Lower leg skin (tissue), 4 donors: ENCODE data around the gene OTOP3. TPM values are rescaled to one million over a fixed set of nuclear protein-coding genes. Genes with fewer than 3 reads are reported as not detected.
A peak's percentile ranks its signal among the peaks of the same experiment; 100 is the strongest.
"Not testable (repeated sequence)": the region's sequence is repeated elsewhere in the genome, so short reads cannot be mapped to it uniquely, and the experiment has no call there.

Experiments used
- DNase-seq, 2 donors: peaks; one replicate each; pipeline ENCODE4 v3.0.0-alpha.2; 2019; ENCODE audit warnings: low spot score in 2 of 2
- H3K4me3 ChIP-seq: fragments of 200-600 bp; sonication (generic); 2 replicates; pipeline ENCODE4 v1.5.1; 2017; ENCODE audit warnings: mild to moderate bottlenecking, low read depth; ENCODE audit not compliant: poor library complexity, severe bottlenecking
- POLR2A ChIP-seq, 2 donors: fragments of 450-650 bp; IDR thresholded peaks; one replicate each; pipeline ENCODE4 v1.6.1; 2016 to 2017; ENCODE audit warnings: antibody characterized with exemption in 2 of 2, mild to moderate bottlenecking in 1 of 2, moderate library complexity in 1 of 2
- WGBS, 2 donors: methylation state at CpG; one replicate each; pipeline ENCODE4 v1.1.5; 2018; 5-methylcytosine and 5-hydroxymethylcytosine counted together
- intact Hi-C: fragments of 100-400 bp; cut with DNase I; formaldehyde crosslinking; loops from one replicate; pipeline ENCODE4 v1.15.0; 2023; ENCODE audit warnings: low total_unique reads
- total RNA-seq, 4 donors: library from RNA; depleted of rRNA; stranded (reverse); fragments of >200 nt; gene quantifications; one replicate each; pipeline ENCODE4 v1.1.0, GENCODE V29; 2016
- TF ChIP-seq, protein P1 (sequence below), 3 donors: fragments of 450-650 bp; IDR thresholded peaks; one replicate each; pipeline ENCODE4 v1.5.1; 2016; ENCODE audit warnings: antibody characterized with exemption in 3 of 3, mild to moderate bottlenecking in 3 of 3, moderate library complexity in 2 of 3

The OTOP3 gene
- total RNA-seq, 4 donors from 2014 or later, result 0.64 to 2.3 (median 1.1) TPM; not detected in 1

DNA sequence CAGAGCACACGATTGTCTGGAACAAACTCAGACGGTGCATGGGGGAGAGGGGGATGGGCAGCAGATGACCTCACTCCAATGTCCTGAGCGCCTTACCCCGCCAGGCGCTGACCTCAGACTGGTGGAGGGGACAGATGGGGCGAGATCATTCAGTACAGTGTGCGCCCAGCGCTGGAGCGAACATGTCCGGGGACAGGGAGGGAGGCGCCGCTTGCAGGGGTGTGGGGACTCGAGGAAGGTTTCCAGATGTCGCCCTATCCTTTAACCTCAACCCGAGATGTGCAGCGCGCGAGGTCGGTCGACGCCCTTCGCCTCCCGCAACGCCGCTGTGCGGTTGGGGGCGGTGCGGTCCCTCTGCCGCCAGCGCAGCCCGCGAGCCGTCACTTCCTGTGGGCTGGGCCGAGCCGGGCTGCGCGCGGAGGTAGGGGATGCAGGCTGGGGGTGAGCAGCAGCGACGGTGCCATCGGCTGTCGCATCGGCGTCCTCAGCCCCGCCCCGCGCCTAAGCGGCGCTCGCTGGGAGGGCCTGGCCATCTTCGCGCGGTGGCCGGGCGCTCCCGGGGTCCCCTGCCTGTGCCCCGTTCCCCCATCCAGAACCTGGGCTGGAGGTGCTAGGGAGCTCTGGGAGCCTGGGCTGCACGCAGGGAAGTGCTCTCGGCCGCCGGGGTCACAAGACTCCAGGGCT, 46.4 kb downstream of the OTOP3 start:
- 1% methylated on average over 37 to 54 of the region's 61 CpGs for WGBS, 2 donors
- H3K4me3 ChIP-seq, result peak overlapping the region; percentile 36
- no peak for TF ChIP-seq POLR2A (IDR thresholded peaks at IDR 0.05)
- TF ChIP-seq, protein P1, sequence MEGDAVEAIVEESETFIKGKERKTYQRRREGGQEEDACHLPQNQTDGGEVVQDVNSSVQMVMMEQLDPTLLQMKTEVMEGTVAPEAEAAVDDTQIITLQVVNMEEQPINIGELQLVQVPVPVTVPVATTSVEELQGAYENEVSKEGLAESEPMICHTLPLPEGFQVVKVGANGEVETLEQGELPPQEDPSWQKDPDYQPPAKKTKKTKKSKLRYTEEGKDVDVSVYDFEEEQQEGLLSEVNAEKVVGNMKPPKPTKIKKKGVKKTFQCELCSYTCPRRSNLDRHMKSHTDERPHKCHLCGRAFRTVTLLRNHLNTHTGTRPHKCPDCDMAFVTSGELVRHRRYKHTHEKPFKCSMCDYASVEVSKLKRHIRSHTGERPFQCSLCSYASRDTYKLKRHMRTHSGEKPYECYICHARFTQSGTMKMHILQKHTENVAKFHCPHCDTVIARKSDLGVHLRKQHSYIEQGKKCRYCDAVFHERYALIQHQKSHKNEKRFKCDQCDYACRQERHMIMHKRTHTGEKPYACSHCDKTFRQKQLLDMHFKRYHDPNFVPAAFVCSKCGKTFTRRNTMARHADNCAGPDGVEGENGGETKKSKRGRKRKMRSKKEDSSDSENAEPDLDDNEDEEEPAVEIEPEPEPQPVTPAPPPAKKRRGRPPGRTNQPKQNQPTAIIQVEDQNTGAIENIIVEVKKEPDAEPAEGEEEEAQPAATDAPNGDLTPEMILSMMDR (IDR thresholded peaks at IDR 0.05), result peak in 1 of 3 donors; percentile 37
- intact Hi-C loops, result no loop called here
- DNase-seq, result peak in 1 of 2 donors; percentile 94

DNA sequence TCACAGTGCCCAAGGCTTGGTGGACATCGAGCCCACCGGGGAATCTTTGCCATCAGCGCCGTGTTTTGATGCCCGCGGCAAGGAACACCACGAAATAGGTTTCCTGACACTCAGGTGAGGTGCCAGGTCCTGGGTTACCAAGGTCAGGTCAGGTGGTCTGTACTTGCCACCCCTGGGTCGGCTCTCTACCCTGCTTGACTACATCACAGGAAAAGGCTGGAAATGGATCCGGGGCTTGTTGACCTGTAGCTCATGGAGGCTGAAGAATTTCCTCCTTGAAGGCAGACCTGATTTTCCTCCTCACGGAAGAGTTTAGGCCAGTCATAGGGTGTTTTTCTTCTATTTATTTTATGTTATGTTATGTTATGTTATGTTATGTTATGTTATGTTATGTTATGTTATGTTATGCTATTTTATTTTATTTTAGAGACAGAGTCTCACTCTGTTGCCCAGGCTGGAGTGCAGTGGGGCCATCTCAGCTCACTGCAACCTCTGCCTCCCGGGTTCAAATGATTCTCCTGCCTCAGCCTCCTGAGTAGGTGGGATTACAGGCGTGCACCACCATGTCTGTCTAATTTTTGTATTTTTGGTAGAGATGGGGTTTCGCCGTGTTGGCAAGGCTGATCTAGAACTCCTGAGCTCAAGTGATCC, 47.1 kb downstream of the OTOP3 start:
- intact Hi-C loops, DNase-seq: not testable (repeated sequence)
- peak overlapping the region; percentile 36 for H3K4me3 ChIP-seq
- 29 to 41% methylated on average over 10 to 14 of the region's 14 CpGs for WGBS, 2 donors

GRCh38 chr17:74986206-74986576, 50.5 kb downstream of the OTOP3 start:
- no peak for TF ChIP-seq POLR2A (IDR thresholded peaks at IDR 0.05)
- TF ChIP-seq, protein P1 (IDR thresholded peaks at IDR 0.05), result no peak
- no peak for DNase-seq

GRCh38 chr17:74987418-74987908, 51.8 kb downstream of the OTOP3 start, which contains the start of gene CDR2L:
TSS of gene CDR2L (plus strand) at chr17:74987632. CDS start at chr17:74988044, 412 bp downstream.
- intact Hi-C loops, result no loop called here
- 0% methylated on average over 38 of the region's 51 CpGs for WGBS, 2 donors
- H3K4me3 ChIP-seq, result peak within 1 kb of the TSS; percentile 76
- peak; percentile 97 to 99 for DNase-seq
- peak in 1 of 2 donors; percentile 76 for TF ChIP-seq POLR2A (IDR thresholded peaks at IDR 0.05)
- TF ChIP-seq, protein P1 (IDR thresholded peaks at IDR 0.05), result no peak

More at GRCh38 chr17:74986206-74986576, 50.5 kb downstream of the OTOP3 start:
- H3K4me3 ChIP-seq, result no peak overlapping the region
- WGBS, 2 donors, result 92 to 93% methylated on average over 3 of the region's 3 CpGs
- intact Hi-C loops, result no loop called here

DNA sequence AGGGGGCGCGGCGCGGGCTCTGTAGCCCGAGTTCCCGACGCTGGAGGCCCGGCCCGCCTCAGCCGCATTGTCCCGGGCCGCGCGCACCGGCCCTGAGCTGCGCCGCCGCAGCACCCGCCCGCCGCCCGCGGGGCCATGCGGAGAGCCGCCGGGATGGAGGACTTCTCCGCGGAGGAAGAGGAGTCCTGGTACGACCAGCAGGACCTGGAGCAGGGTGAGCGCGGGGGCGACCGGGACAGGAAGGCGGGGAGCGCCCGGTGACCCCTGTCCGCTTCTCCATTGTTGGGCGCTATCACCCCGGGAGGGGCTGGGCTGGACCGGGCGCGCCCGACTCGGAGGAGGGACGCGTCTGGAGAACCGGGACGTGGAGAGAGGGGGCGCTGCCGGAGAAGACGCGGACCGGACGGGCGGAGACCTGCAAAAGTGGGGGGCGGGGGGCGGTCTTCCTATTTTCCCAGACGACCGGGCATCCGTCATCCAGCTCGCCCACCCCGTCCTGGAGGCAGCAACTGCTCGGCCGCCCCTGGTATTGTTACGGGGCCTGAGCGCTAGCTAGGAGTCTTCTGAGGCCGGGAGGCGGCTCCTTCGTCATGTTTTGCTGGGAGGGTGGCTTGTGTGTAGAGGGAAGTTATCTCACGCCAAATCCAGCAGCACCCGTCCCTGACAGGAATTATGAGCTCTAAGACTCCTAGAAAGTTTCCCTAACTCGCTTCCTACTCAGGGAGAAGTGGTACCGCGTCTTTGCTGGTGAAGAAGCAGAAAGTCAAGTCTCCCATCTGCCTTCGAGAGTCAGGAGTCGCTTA, 52.4 kb downstream of the OTOP3 start:
- TF ChIP-seq, protein P1 (IDR thresholded peaks at IDR 0.05), result no peak
- TF ChIP-seq POLR2A (IDR thresholded peaks at IDR 0.05), result no peak
- peak overlapping the region; percentile 76 for H3K4me3 ChIP-seq
- intact Hi-C loops, result no loop called here
- 1 to 2% methylated on average over 29 to 44 of the region's 76 CpGs for WGBS, 2 donors
- DNase-seq, result peak; percentile 71 to 97
